AG04450 (cell line): Measurements from ENCODE around the gene MTNR1B. TPM values are rescaled to one million over a fixed set of nuclear protein-coding genes. Genes with fewer than 3 reads are reported as not detected.

ENCODE experiments used
- CTCF ChIA-PET: fragments of 300-600, 350-600 bp; formaldehyde crosslinking; extraction: SDS; loops from one replicate; lab custom pipeline; 2022; ENCODE audit warnings: antibody characterized with exemption, inconsistent platforms; lab: Charles Lee
- POLR2A ChIA-PET: fragments of 350-600 bp; formaldehyde crosslinking; extraction: SDS; loops from one replicate; lab custom pipeline; 2021; ENCODE audit warnings: antibody characterized with exemption, inconsistent platforms; lab: Yijun Ruan, JAX
- DNase-seq: peaks from one replicate; pipeline ENCODE4 v3.0.0-alpha.2; 2011; ENCODE audit warnings: low read depth, low spot score
- H3K27ac ChIP-seq: one replicate; pipeline ENCODE4 v1.5.1; 2012; ENCODE audit warnings: low read depth, low read length, control low read depth
- H3K27me3 ChIP-seq: one replicate; pipeline ENCODE4 v1.6.0; 2012; ENCODE audit warnings: low read length; ENCODE audit not compliant: control insufficient read depth, insufficient read depth
- H3K4me3 ChIP-seq: 2 replicates; pipeline ENCODE4 v1.5.1; 2011; ENCODE audit warnings: mild to moderate bottlenecking, low read depth, low read length, control low read depth
- H3K9me3 ChIP-seq: 2 replicates; pipeline ENCODE4 v1.5.1; 2012; ENCODE audit warnings: low read length; ENCODE audit not compliant: control insufficient read depth, insufficient read depth
- polyA plus RNA-seq: library from polyadenylated mRNA; depleted of rRNA; stranded (reverse); fragments of >200 nt; gene quantifications from 2 replicates; pipeline ENCODE4 v1.2.3, GENCODE V29; 2011
- TF ChIP-seq, protein P1 (sequence below): IDR thresholded peaks from 2 replicates; pipeline ENCODE4 v1.5.1; 2011; ENCODE audit warnings: low read depth, low read length, control low read depth, inconsistent platforms

The MTNR1B gene
- polyA plus RNA-seq, 1 experiment = not detected

GRCh38 chr11:93016595-93016994, 47.1 kb downstream of the MTNR1B start:
- TF ChIP-seq, protein P1, sequence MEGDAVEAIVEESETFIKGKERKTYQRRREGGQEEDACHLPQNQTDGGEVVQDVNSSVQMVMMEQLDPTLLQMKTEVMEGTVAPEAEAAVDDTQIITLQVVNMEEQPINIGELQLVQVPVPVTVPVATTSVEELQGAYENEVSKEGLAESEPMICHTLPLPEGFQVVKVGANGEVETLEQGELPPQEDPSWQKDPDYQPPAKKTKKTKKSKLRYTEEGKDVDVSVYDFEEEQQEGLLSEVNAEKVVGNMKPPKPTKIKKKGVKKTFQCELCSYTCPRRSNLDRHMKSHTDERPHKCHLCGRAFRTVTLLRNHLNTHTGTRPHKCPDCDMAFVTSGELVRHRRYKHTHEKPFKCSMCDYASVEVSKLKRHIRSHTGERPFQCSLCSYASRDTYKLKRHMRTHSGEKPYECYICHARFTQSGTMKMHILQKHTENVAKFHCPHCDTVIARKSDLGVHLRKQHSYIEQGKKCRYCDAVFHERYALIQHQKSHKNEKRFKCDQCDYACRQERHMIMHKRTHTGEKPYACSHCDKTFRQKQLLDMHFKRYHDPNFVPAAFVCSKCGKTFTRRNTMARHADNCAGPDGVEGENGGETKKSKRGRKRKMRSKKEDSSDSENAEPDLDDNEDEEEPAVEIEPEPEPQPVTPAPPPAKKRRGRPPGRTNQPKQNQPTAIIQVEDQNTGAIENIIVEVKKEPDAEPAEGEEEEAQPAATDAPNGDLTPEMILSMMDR = no peak

GRCh38 chr11:93017821-93018690, 48.6 kb downstream of the MTNR1B start:
- no peak overlapping the region for H3K4me3 ChIP-seq
- TF ChIP-seq, protein P1 = no peak
- DNase-seq = no peak
- POLR2A ChIA-PET = interaction anchor here (1.0 kb wide), 1 partner anchor 37 kb away, joined by 7 read pairs; no protein-coding TSS in a partner anchor
- H3K27ac ChIP-seq = no peak overlapping the region
- peaks cover 8% of the 10 kb centered on the region; the same call in 1 of the 2 replicates for H3K9me3 ChIP-seq
- CTCF ChIA-PET = interaction anchor here (1.0 to 1.2 kb wide), 2 partner anchors 10 to 207 kb away, joined by 3 to 4 read pairs; no protein-coding TSS in a partner anchor
- H3K27me3 ChIP-seq = no peaks in the 10 kb centered on the region

More at GRCh38 chr11:93016595-93016994, 47.1 kb downstream of the MTNR1B start:
- peaks cover 8% of the 10 kb centered on the region; the same call in 1 of the 2 replicates for H3K9me3 ChIP-seq
- H3K4me3 ChIP-seq = no peak overlapping the region
- POLR2A ChIA-PET = no interaction called here
- no peak for DNase-seq
- CTCF ChIA-PET = no interaction called here
- no peak overlapping the region for H3K27ac ChIP-seq
- no peaks in the 10 kb centered on the region for H3K27me3 ChIP-seq

DNA sequence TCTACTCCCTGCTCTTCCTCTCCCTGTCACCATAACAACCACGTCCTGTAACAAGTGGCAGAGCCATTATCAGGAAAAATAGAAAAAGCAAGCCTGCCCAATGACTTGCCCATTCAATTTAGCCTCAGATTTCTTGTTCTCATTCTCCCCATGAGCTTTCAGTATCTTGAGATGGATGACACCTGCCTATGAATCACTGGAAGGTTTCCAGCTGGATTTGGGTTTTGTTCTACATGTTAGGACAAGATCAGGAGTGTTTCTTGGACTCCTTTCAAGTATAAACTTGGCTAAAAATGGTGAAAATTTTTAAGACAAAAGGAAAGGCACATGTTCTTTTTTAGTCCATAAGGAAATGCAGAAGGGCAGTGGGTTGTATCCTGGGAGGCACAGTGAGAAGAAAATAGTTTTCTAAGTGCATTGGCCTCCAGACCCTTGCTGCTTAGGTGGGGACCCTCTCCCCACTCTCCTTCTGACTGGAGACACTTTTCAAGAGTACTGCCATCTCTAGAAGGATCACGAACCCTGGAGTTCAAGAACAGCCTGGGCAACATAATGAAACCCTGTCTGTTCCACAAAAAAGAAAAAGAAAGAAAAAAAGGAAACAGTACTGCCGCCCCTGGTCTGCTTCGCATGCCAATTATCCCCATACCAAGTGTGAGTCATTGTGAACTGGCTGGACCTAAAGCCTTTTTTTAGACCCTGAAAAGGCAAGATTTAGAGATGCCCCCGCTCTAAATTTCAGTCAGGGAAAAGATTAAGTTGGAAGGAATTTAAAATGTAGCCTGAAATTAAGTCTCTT, 51.0 kb downstream of the MTNR1B start:
- TF ChIP-seq, protein P1 = no peak

DNA sequence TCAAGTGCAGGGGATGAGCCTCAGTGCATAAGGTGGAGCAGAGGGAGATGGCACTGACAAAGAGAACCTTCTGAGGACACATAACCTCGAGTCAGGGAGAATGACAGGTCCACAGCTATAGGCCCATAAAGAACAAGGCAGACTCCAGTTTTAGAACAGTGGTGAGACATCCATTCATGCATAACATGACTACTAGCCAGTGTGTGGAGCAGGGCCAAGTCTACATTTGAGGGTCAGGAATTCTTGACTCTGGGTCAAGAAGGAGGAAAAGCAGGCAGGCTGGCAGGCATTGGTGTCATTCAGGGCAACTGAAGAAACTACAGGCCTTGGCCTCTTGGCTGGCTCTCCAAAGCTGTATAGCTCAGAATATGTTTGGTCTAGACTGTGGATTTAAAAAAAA, 54.9 kb downstream of the MTNR1B start:
- POLR2A ChIA-PET = no interaction called here
- Histone ChIP-seq H3K27me3 (no peaks in the 10 kb centered on the region), H3K9me3 (no peaks in the 10 kb centered on the region), H3K27ac (no peak overlapping the region), H3K4me3 (no peak overlapping the region)
- TF ChIP-seq, protein P1 = no peak
- no peak for DNase-seq
- CTCF ChIA-PET = interaction anchor here (1.0 kb wide), 1 partner anchor 9 kb away, joined by 3 read pairs; no protein-coding TSS in a partner anchor

More for the DNA sequence above, 51.0 kb downstream of the MTNR1B start:
- peaks cover 8% of the 10 kb centered on the region; the same call in 1 of the 2 replicates for H3K9me3 ChIP-seq
- no peak overlapping the region for H3K4me3 ChIP-seq
- POLR2A ChIA-PET = interaction anchor here (0.6 to 0.9 kb wide), 2 partner anchors 35 kb away, joined by 3 read pairs; no protein-coding TSS in a partner anchor
- no peaks in the 10 kb centered on the region for H3K27me3 ChIP-seq
- peak overlapping the region; percentile 91 for H3K27ac ChIP-seq
- DNase-seq = peak; percentile 79
- CTCF ChIA-PET = no interaction called here
